ENCODE measurements around the gene LRMDA.

GRCh38 chr10:76555067-76555670 lies 1123.7 kb downstream of the LRMDA start:
- TF ChIP-seq RFX5 (IDR thresholded peaks at IDR 0.05; ENCODE audit: low read depth, low read length) = no peak
- TF ChIP-seq TAF1 (CRISPR knock-in tag; IDR thresholded peaks at IDR 0.05) = no peak
- no peak for TF ChIP-seq ZNF724P (CRISPR knock-in tag; IDR thresholded peaks at IDR 0.05; ENCODE audit: borderline replicate concordance)
- no peak for TF ChIP-seq EZH2 (conservative IDR thresholded peaks at IDR 0.05; ENCODE audit: low read depth, low read length)
- no peak for TF ChIP-seq ZNF670 (CRISPR knock-in tag; IDR thresholded peaks at IDR 0.05; ENCODE audit: borderline replicate concordance)
- TF ChIP-seq SP2 (CRISPR knock-in tag; IDR thresholded peaks at IDR 0.05) = no peak
- TF ChIP-seq TARDBP (CRISPR knock-in tag; IDR thresholded peaks at IDR 0.05) = no peak
- no peak for TF ChIP-seq ZFYVE20 (CRISPR knock-in tag; IDR thresholded peaks at IDR 0.05; ENCODE audit: borderline replicate concordance, low read depth)
- TF ChIP-seq ZNF530 (CRISPR knock-in tag; IDR thresholded peaks at IDR 0.05; ENCODE audit: low read depth) = no peak
- TF ChIP-seq TRIM24 (CRISPR knock-in tag; IDR thresholded peaks at IDR 0.05) = no peak

Data from HepG2 (cell line).